HFFc6 (cell line): ENCODE results near the gene SF3B2. TPM values are rescaled to one million over a fixed set of nuclear protein-coding genes. Genes with fewer than 3 reads are reported as not detected.
A peak's percentile ranks its signal among the peaks of the same experiment; 100 is the strongest.
"Not testable (repeated sequence)": the region's sequence is repeated elsewhere in the genome, so short reads cannot be mapped to it uniquely, and the experiment has no call there.

ENCODE experiments used
- DNase-seq: peaks from one replicate; pipeline ENCODE4 v3.0.0-alpha.2; 2018
- H3K27ac Mint-ChIP-seq: 2 replicates; pipeline ENCODE4 v1.8.0; 2020; ENCODE audit warnings: mild to moderate bottlenecking, mixed read lengths
- H3K27me3 Mint-ChIP-seq: 2 replicates; pipeline ENCODE4 v1.8.0; 2021; ENCODE audit warnings: mild to moderate bottlenecking, moderate library complexity, mixed read lengths; ENCODE audit not compliant: insufficient read depth
- H3K36me3 Mint-ChIP-seq: 2 replicates; pipeline ENCODE4 v1.8.0; 2021; ENCODE audit warnings: low read depth, mixed read lengths
- H3K4me1 Mint-ChIP-seq: 2 replicates; pipeline ENCODE4 v1.8.0; 2020; ENCODE audit warnings: low read depth, mixed read lengths
- H3K4me3 Mint-ChIP-seq: 2 replicates; pipeline ENCODE4 v1.8.0; 2020; ENCODE audit warnings: mild to moderate bottlenecking, moderate library complexity, mixed read lengths
- H3K9me3 Mint-ChIP-seq: 2 replicates; pipeline ENCODE4 v1.8.0; 2020; ENCODE audit warnings: mild to moderate bottlenecking, mixed read lengths
- total RNA-seq, 6 experiments: library from RNA; stranded (reverse); fragmentation: NEBNext Ultra II Directional; extraction: Animal tissue kit (Norgen Biotek cat#: 25700); gene quantifications; 2 replicates in 1 of 6; 3 replicates in 5 of 6; pipeline ENCODE4 v1.2.3, GENCODE V29; 2021
- TF ChIP-seq, protein P1 (sequence below): fragments of 200-600 bp; sonication (generic); IDR thresholded peaks from 2 replicates; pipeline ENCODE4 v1.5.0; 2021; ENCODE audit warnings: antibody characterized with exemption, mild to moderate bottlenecking

The SF3B2 gene
- total RNA-seq, 6 experiments from 2014 or later: 199 to 240 (median 222) TPM

DNA sequence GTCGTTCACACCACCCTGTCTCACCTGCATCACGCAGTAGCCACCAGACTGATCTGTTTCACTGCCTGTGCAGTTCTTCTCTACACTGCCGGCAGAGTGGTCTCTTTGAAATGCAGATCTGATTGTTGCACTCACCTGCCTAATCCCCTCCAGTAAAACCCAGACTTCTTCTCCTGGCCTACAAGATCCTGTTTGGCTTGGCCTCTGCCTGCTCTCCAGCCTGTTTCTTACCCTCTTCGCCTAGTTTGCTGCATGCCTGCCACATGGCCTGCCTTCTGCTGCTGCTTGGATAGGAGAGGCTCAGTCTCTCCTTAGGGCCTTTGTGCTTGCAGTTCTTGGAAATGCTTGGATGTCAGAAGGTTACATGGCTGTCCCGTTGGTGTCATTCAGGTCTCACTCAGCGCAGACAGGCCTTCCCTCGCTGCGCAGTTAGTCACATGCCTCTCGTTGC is 59.9 kb downstream of the SF3B2 start:
- DNase-seq: no peak
- Mint-ChIP-seq H3K27ac (peak overlapping the region; percentile 91), H3K4me1 (peaks cover 89% of the 10 kb centered on the region), H3K36me3 (peaks cover 23% of the 10 kb centered on the region), H3K4me3 (peak overlapping the region; percentile 82), H3K9me3 (no peaks in the 10 kb centered on the region), H3K27me3 (no peaks in the 10 kb centered on the region; the same call in 1 of the 2 replicates)
- TF ChIP-seq, protein P1, sequence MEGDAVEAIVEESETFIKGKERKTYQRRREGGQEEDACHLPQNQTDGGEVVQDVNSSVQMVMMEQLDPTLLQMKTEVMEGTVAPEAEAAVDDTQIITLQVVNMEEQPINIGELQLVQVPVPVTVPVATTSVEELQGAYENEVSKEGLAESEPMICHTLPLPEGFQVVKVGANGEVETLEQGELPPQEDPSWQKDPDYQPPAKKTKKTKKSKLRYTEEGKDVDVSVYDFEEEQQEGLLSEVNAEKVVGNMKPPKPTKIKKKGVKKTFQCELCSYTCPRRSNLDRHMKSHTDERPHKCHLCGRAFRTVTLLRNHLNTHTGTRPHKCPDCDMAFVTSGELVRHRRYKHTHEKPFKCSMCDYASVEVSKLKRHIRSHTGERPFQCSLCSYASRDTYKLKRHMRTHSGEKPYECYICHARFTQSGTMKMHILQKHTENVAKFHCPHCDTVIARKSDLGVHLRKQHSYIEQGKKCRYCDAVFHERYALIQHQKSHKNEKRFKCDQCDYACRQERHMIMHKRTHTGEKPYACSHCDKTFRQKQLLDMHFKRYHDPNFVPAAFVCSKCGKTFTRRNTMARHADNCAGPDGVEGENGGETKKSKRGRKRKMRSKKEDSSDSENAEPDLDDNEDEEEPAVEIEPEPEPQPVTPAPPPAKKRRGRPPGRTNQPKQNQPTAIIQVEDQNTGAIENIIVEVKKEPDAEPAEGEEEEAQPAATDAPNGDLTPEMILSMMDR: no peak

DNA sequence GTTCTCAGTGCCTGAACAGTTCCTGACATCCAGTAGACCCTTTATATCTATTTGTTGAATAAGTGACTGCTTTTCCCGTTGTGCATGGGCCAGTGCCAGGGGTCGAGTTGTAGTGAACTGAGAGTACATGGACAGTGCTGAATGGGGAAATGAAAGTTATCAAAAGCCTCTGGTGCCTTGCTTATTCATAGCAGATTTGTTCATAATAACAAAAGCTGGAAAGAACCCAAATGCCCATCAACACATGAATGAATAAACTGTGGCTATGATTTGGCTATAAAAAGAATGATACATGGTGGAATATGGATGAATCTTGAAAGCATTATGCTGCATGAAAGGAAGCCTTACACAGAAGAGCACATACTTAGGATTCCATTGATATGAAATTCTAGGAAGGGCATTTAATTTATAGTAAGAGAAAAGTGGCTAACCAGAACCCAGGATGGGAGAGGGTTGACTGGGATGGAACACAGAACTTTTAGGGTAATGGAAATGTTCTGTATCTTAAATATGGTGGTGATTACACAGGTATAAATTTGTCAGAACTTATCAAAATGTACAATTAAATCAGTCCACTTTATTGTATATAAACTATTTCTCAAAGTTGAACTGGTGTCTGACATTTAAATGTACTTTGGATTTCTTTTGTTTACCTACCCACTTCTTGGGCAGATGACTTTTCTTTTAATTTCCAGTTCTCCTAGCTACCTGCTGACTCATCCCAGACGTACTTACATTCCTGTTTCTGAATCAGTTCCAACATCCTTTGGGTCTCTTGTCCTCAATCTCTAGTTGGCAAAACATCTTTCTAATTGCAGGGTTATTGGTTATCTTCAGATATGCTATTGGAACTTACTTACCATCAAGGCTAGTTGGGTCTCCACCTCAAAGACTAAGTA is 60.7 kb downstream of the SF3B2 start:
- TF ChIP-seq, protein P1: no peak
- Mint-ChIP-seq H3K9me3 (no peaks in the 10 kb centered on the region), H3K27me3 (no peaks in the 10 kb centered on the region; the same call in 1 of the 2 replicates), H3K27ac (peak overlapping the region; percentile 91), H3K4me3 (peak overlapping the region; percentile 82), H3K4me1 (peaks cover 86% of the 10 kb centered on the region), H3K36me3 (peaks cover 15% of the 10 kb centered on the region)
- peak; percentile 84 for DNase-seq

DNA sequence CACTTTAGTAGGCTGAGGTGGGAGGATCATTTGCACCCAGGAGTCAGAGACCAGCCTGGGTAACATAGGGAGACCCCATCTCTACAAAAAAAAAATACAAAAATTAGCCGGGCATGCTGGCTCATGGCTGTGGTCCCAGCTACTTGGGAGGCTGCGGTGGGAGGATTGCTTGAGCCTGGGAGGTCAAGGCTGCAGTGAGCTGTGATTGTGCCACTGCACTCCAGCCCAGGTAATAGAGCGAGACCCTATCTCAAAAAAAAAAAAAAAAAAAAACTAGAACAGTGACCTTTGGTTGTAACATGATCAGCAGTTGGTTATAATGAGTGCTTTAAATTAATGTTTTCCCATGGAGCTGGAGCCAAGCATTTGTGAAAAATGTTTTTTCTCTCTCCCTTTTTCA is 62.8 kb downstream of the SF3B2 start:
- DNase-seq, H3K9me3 Mint-ChIP-seq, H3K27me3 Mint-ChIP-seq, H3K4me3 Mint-ChIP-seq: not testable (repeated sequence)
- Mint-ChIP-seq H3K27ac (peak overlapping the region; percentile 51; the same call in 1 of the 2 replicates), H3K36me3 (peaks cover 12% of the 10 kb centered on the region), H3K4me1 (peaks cover 86% of the 10 kb centered on the region)

DNA sequence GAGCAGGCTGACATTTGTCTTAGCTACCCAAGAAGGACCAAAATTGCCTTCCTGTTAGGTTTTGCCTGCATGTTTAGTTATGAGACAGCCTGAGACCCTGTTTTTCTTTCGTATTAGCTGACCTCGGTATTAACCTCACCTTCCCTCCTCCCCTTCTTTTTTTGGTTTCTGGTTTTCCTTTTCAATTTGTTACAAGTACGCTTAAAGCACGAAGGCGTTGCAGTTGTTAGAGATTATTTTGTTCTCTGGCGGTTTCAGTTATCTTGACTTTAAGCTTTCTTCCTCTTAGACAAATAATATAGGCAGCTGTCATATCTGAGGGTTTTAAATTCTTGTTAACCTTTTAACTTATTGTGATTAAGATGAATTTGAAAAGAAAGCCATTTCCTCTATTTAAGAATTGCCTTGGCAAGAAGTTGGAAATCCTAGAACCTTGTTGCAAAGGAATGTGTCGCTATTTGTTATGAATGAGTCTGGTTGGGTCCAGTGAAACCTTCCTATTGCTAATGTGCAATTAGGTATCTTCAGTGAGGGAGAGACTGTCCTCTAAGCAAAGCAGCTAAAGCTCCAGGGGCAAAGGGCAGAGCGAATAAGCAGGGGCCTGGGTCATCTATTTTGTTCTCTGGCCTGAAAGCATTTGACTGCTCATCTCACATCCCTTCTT is 63.6 kb downstream of the SF3B2 start:
- peak overlapping the region; percentile 51 for H3K27ac Mint-ChIP-seq
- H3K36me3 Mint-ChIP-seq: peaks cover 12% of the 10 kb centered on the region
- no peaks in the 10 kb centered on the region for H3K9me3 Mint-ChIP-seq
- no peak for DNase-seq
- H3K4me1 Mint-ChIP-seq: peaks cover 89% of the 10 kb centered on the region
- no peak overlapping the region for H3K4me3 Mint-ChIP-seq
- H3K27me3 Mint-ChIP-seq: no peaks in the 10 kb centered on the region; the same call in none of the 2 replicates
- TF ChIP-seq, protein P1: no peak

DNA sequence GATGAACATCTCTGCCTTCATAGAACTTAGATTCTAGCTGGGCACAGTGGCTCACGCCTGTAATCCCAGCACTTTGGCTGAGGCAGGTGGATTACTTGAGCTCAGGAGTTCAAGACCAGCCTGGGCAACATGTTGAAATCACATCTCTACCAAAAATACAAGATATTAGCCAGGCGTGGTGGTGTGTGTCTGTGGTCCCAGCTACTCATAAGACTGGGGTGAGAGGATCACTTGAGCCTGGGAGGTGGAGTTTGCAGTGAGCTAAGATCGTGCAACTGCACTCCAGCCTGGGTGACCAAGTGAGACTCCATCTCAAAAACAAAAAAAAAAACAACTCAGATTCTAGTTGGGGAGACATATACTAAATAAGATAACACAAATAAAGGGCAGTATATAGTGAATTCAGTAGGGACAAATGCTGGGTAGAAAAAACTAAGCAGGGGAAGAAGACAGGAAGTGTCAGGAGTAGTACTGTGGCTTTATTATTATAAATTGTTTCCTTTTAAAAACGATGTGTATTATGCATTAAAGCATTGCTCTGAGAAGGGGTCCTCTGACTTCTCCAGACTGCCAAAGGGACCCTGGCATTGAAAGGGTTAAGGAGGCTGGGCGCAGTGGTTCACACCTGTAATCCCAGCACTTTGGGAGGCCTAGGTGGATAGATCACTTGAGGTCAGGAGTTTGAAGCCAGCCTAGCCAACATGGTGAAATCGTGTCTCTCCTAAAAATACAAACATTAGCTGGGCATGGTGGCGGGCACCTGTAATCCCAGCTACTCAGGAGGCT is 64.6 kb downstream of the SF3B2 start:
- no peaks in the 10 kb centered on the region; the same call in 1 of the 2 replicates for H3K27me3 Mint-ChIP-seq
- peak overlapping the region; percentile 74; the same call in 1 of the 2 replicates for H3K27ac Mint-ChIP-seq
- no peak for DNase-seq
- TF ChIP-seq, protein P1: no peak
- H3K36me3 Mint-ChIP-seq: peaks cover 21% of the 10 kb centered on the region
- H3K9me3 Mint-ChIP-seq: no peaks in the 10 kb centered on the region
- peaks cover 89% of the 10 kb centered on the region for H3K4me1 Mint-ChIP-seq
- H3K4me3 Mint-ChIP-seq: no peak overlapping the region
